CD4-positive, alpha-beta T cell treated with Interleukin-21 for 1 hour (primary cell): ENCODE results near the gene EGR4.

Experiments used
- DNase-seq: peaks from one replicate; pipeline ENCODE4 v3.0.0-alpha.2; 2020

The EGR4 gene

DNA sequence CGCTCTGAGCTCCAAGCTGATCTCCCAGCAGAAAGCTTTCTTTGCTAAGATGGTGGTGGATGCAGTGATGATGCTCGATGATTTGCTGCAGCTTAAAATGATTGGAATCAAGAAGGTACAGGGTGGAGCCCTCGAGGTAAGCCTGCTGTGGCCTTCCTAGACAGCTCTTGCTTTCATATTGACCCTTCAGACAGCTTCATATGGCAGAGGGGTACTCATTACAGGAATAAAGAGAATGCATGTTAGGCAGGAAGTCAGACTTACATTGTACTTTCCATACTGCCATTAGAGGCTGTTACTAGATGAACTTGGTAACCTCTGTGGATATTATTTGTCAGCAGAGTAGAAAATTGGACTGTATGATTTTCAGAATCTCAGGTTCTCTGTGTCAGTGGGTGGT is 48.8 kb downstream of the EGR4 start:
- no peak for DNase-seq

- no peak for DNase-seq
Observed at GRCh38 chr2:73243884-73244570, 49.3 kb downstream of the EGR4 start.
